H9 (cell line): ENCODE results near the gene SLC44A3. TPM values are rescaled to one million over a fixed set of nuclear protein-coding genes. Genes with fewer than 3 reads are reported as not detected.

Experiments used
- DNase-seq: peaks from one replicate; pipeline ENCODE4 v3.0.0-alpha.2; 2017
- H2AFZ ChIP-seq: one replicate; pipeline ENCODE4 v1.6.1; 2013; ENCODE audit warnings: mild to moderate bottlenecking, low read length, control low read depth, moderate library complexity
- H2AK5ac ChIP-seq: 2 replicates; pipeline ENCODE4 v1.6.1; 2013; ENCODE audit warnings: low read length, control low read depth, mixed read lengths; ENCODE audit not compliant: insufficient read length
- H2BK120ac ChIP-seq: one replicate; pipeline ENCODE4 v1.6.1; 2013; ENCODE audit warnings: low read depth, mild to moderate bottlenecking, low read length, control low read depth, inconsistent platforms; ENCODE audit not compliant: poor library complexity, severe bottlenecking
- H2BK12ac ChIP-seq: 2 replicates; pipeline ENCODE4 v1.6.1; 2013; ENCODE audit warnings: low read length, control low read depth, mixed read lengths, low read depth; ENCODE audit not compliant: insufficient read length
- H2BK15ac ChIP-seq: 2 replicates; pipeline ENCODE4 v1.6.1; 2013; ENCODE audit warnings: low read depth, low read length, control low read depth
- H2BK20ac ChIP-seq: one replicate; pipeline ENCODE4 v1.6.1; 2013; ENCODE audit warnings: low read depth, mild to moderate bottlenecking, low read length, control low read depth, inconsistent platforms; ENCODE audit not compliant: poor library complexity, severe bottlenecking
- H2BK5ac ChIP-seq: 2 replicates; pipeline ENCODE4 v1.6.1; 2013; ENCODE audit warnings: low read length, control low read depth, mixed read lengths; ENCODE audit not compliant: insufficient read length
- H3K14ac ChIP-seq: 2 replicates; pipeline ENCODE4 v1.6.1; 2013; ENCODE audit warnings: low read length, control low read depth; ENCODE audit not compliant: insufficient read depth
- H3K18ac ChIP-seq: 2 replicates; pipeline ENCODE4 v1.6.1; 2013; ENCODE audit warnings: low read depth, mild to moderate bottlenecking, mixed read lengths, low read length, control low read depth; ENCODE audit not compliant: insufficient read length
- H3K23ac ChIP-seq: 2 replicates; pipeline ENCODE4 v1.6.1; 2013; ENCODE audit warnings: low read length, control low read depth, mixed read lengths, low read depth; ENCODE audit not compliant: insufficient read length
- H3K23me2 ChIP-seq: 2 replicates; pipeline ENCODE4 v1.6.1; 2013; ENCODE audit warnings: low read depth, mild to moderate bottlenecking, mixed read lengths, low read length, control low read depth; ENCODE audit not compliant: insufficient read length, poor library complexity, severe bottlenecking
- H3K27ac ChIP-seq: 2 replicates; pipeline ENCODE4 v1.5.1; 2013; ENCODE audit warnings: low read length, control low read depth, mixed read lengths, low read depth; ENCODE audit not compliant: insufficient read length
- H3K27me3 ChIP-seq: 2 replicates; pipeline ENCODE4 v1.6.1; 2013; ENCODE audit warnings: low read length, control low read depth, inconsistent platforms; ENCODE audit not compliant: insufficient read depth
- H3K4ac ChIP-seq: 2 replicates; pipeline ENCODE4 v1.6.1; 2013; ENCODE audit warnings: low read depth, mild to moderate bottlenecking, control low read depth, inconsistent platforms, low read length, moderate library complexity
- H3K4me1 ChIP-seq: 2 replicates; pipeline ENCODE4 v1.6.1; 2013; ENCODE audit warnings: low read length, control low read depth, inconsistent platforms; ENCODE audit not compliant: insufficient read depth
- H3K4me2 ChIP-seq: 2 replicates; pipeline ENCODE4 v1.6.1; 2013; ENCODE audit warnings: low read length, control low read depth, mixed read lengths; ENCODE audit not compliant: insufficient read length, insufficient read depth
- H3K56ac ChIP-seq: 2 replicates; pipeline ENCODE4 v1.6.1; 2013; ENCODE audit warnings: low read depth, mild to moderate bottlenecking, mixed read lengths, low read length, control low read depth; ENCODE audit not compliant: insufficient read length
- H3K79me1 ChIP-seq: 2 replicates; pipeline ENCODE4 v1.6.1; 2013; ENCODE audit warnings: low read depth, mild to moderate bottlenecking, moderate library complexity, low read length, control low read depth, inconsistent platforms; ENCODE audit not compliant: insufficient read depth, poor library complexity, severe bottlenecking
- H3K79me2 ChIP-seq: 2 replicates; pipeline ENCODE4 v1.6.1; 2013; ENCODE audit warnings: low read length, control low read depth, inconsistent platforms; ENCODE audit not compliant: insufficient read depth
- H3K9ac ChIP-seq: 2 replicates; pipeline ENCODE4 v1.6.1; 2013; ENCODE audit warnings: low read length, control low read depth, mixed read lengths; ENCODE audit not compliant: insufficient read length; ENCODE audit errors: extremely low read depth
- H3K9me3 ChIP-seq: one replicate; pipeline ENCODE4 v1.6.1; 2013; ENCODE audit warnings: low read depth, low read length, inconsistent platforms; ENCODE audit not compliant: control insufficient read depth
- H3T11ph ChIP-seq: one replicate; pipeline ENCODE4 v1.6.1; 2013; ENCODE audit warnings: mild to moderate bottlenecking, low read length, control low read depth, inconsistent platforms
- H4K20me1 ChIP-seq: one replicate; pipeline ENCODE4 v1.6.1; 2013; ENCODE audit not compliant: control insufficient read depth, insufficient read length, insufficient read depth
- H4K5ac ChIP-seq: 2 replicates; pipeline ENCODE4 v1.6.1; 2013; ENCODE audit warnings: low read depth, mild to moderate bottlenecking, mixed read lengths, low read length, control low read depth; ENCODE audit not compliant: insufficient read length
- H4K8ac ChIP-seq: replicated peaks from 2 replicates; pipeline ENCODE4 v1.6.1; 2013; ENCODE audit warnings: low read length, control low read depth, mixed read lengths, low read depth; ENCODE audit not compliant: insufficient read length
- H4K91ac ChIP-seq: 2 replicates; pipeline ENCODE4 v1.6.1; 2013; ENCODE audit warnings: low read depth, mild to moderate bottlenecking, moderate library complexity, mixed read lengths, low read length, control low read depth; ENCODE audit not compliant: insufficient read length
- H3K27ac Mint-ChIP-seq, 3 experiments: 2 replicates in 2 of 3; 3 replicates in 1 of 3; pipeline ENCODE4 v1.8.0; 2020 to 2021; ENCODE audit warnings: mixed read lengths in 3 of 3, mild to moderate bottlenecking in 1 of 3, moderate library complexity in 1 of 3
- H3K27me3 Mint-ChIP-seq: 2 replicates; pipeline ENCODE4 v1.8.0; 2021; ENCODE audit warnings: low read depth, mild to moderate bottlenecking, moderate library complexity, mixed read lengths
- H3K36me3 Mint-ChIP-seq, 3 experiments: 2 replicates in 2 of 3; 3 replicates in 1 of 3; pipeline ENCODE4 v1.8.0; 2020 to 2021; ENCODE audit warnings: low read depth in 3 of 3, mixed read lengths in 3 of 3; ENCODE audit not compliant: insufficient read depth in 1 of 3
- H3K4me1 Mint-ChIP-seq, 2 experiments: 2 replicates each; pipeline ENCODE4 v1.8.0; 2020; ENCODE audit warnings: mixed read lengths in 2 of 2
- H3K4me3 Mint-ChIP-seq, 2 experiments: 2 replicates in 1 of 2; 3 replicates in 1 of 2; pipeline ENCODE4 v1.8.0; 2020 to 2021; ENCODE audit warnings: mild to moderate bottlenecking in 2 of 2, mixed read lengths in 2 of 2, moderate library complexity in 1 of 2
- H3K9me3 Mint-ChIP-seq, 2 experiments: 2 replicates in 1 of 2; 3 replicates in 1 of 2; pipeline ENCODE4 v1.8.0; 2020; ENCODE audit warnings: mild to moderate bottlenecking in 2 of 2, mixed read lengths in 2 of 2, moderate library complexity in 1 of 2
- WGBS: extraction: QIAGEN DNeasy Blood & Tissue Kit; methylation state at CpG from one replicate; pipeline ENCODE4 v1.1.7; 2013; ENCODE audit warnings: missing lambda C conversion rate, low lambda C conversion rate, mixed read lengths; ENCODE audit not compliant: insufficient read length; ENCODE audit errors: extremely low coverage; 5-methylcytosine and 5-hydroxymethylcytosine counted together
- total RNA-seq: library from RNA; stranded (reverse); gene quantifications from 2 replicates; pipeline ENCODE4 v1.2.1, GENCODE V29; 2021
- TF ChIP-seq, protein P1 (sequence below): fragments of 200-600 bp; sonication (generic); conservative IDR thresholded peaks from 3 replicates; pipeline ENCODE4 v1.8.0; 2021; ENCODE audit warnings: antibody characterized with exemption, mild to moderate bottlenecking

Gene SLC44A3
- total RNA-seq, 1 experiment from 2014 or later = 5.5 TPM

DNA sequence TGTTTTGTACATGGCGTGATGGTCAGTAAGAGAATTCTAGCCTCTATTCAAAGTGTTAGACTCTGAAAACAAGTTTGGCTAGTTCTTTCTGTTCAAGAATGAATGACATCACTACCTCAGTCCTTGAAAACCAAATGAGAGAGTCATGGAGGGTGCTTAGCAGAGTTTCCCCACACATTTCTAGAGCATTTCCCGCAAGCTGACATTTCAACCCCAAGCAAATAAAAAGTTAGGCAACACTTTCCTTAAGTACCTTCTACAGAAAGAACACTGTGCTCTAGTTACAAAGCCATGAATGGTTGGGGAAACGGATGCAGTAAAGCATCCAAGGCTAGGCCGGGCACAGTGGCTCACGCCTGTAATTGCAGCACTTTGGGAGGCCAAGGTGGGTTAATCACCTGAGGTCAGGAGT lies 47.9 kb upstream of the SLC44A3 start:
- Histone ChIP-seq H4K20me1 (no peaks in the 10 kb centered on the region), H3K18ac (no peak overlapping the region), H3K56ac (no peak overlapping the region), H3K27ac (no peak overlapping the region), H4K8ac (no peak overlapping the region), H2BK12ac (no peak overlapping the region), H3K79me1 (no peaks in the 10 kb centered on the region), H3K27me3 (no peaks in the 10 kb centered on the region), H3K9ac (no peak overlapping the region), H3K4me2 (no peak overlapping the region), H2BK20ac (no peak overlapping the region), H2AFZ (no peak overlapping the region), H2BK15ac (no peak overlapping the region), H2AK5ac (no peak overlapping the region), H4K91ac (no peak overlapping the region), H3K4ac (no peak overlapping the region), H3K14ac (no peak overlapping the region), H2BK120ac (no peak overlapping the region), H3T11ph (no peak overlapping the region), H3K23ac (no peak overlapping the region), H3K79me2 (no peaks in the 10 kb centered on the region), H3K9me3 (no peaks in the 10 kb centered on the region), H3K23me2 (no peaks in the 10 kb centered on the region), H3K4me1 (no peaks in the 10 kb centered on the region), H2BK5ac (no peak overlapping the region), H4K5ac (no peak overlapping the region)
- WGBS = no CpG with 5 or more reads among the region's 5 CpGs
- H3K9me3 Mint-ChIP-seq = no peaks in the 10 kb centered on the region; a peak in 1 of 5 replicates
- no peaks in the 10 kb centered on the region for H3K27me3 Mint-ChIP-seq
- H3K27ac Mint-ChIP-seq = no peak overlapping the region
- no peak overlapping the region; a peak in 1 of 5 replicates for H3K4me3 Mint-ChIP-seq
- TF ChIP-seq, protein P1, sequence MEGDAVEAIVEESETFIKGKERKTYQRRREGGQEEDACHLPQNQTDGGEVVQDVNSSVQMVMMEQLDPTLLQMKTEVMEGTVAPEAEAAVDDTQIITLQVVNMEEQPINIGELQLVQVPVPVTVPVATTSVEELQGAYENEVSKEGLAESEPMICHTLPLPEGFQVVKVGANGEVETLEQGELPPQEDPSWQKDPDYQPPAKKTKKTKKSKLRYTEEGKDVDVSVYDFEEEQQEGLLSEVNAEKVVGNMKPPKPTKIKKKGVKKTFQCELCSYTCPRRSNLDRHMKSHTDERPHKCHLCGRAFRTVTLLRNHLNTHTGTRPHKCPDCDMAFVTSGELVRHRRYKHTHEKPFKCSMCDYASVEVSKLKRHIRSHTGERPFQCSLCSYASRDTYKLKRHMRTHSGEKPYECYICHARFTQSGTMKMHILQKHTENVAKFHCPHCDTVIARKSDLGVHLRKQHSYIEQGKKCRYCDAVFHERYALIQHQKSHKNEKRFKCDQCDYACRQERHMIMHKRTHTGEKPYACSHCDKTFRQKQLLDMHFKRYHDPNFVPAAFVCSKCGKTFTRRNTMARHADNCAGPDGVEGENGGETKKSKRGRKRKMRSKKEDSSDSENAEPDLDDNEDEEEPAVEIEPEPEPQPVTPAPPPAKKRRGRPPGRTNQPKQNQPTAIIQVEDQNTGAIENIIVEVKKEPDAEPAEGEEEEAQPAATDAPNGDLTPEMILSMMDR = no peak
- no peaks in the 10 kb centered on the region for H3K36me3 Mint-ChIP-seq
- H3K4me1 Mint-ChIP-seq = peaks cover 4 to 16% of the 10 kb centered on the region in 2 experiments
- no peak for DNase-seq
